ENCODE measurements around the gene TBCCD1. TPM values are rescaled to one million over a fixed set of nuclear protein-coding genes. Genes with fewer than 3 reads are reported as not detected.

Gene TBCCD1
- total and polyA plus RNA-seq, 2 experiments from 2014 or later = 5.8 to 16.7 TPM

- TF ChIP-seq ZNF462 (CRISPR knock-in tag; IDR thresholded peaks at IDR 0.05) (no peak), CTCF (conservative IDR thresholded peaks at IDR 0.05; ENCODE audit: low read depth in 2 of 2) (no peak), ZNF114 (CRISPR knock-in tag; IDR thresholded peaks at IDR 0.05) (no peak), REST (IDR thresholded peaks at IDR 0.05; ENCODE audit: unreplicated experiment) (no peak), JUNB (IDR thresholded peaks at IDR 0.05; ENCODE audit: unreplicated experiment) (no peak), ETS1 (IDR thresholded peaks at IDR 0.05) (no peak)
These were observed 57.7 kb downstream of the TBCCD1 start (continued) for GRCh38 chr3:186509423-186509822.

All from GM23338 (cell line).